GM18870 (cell line): ENCODE measurements around the gene MASTL.
A peak's percentile ranks its signal among the peaks of the same experiment; 100 is the strongest.
"Not testable (repeated sequence)": the region's sequence is repeated elsewhere in the genome, so short reads cannot be mapped to it uniquely, and the experiment has no call there.

Experiments
- ATAC-seq: cut with Tn5 transposase; IDR thresholded peaks from one replicate; pipeline ENCODE4 v1.9.1; 2021; ENCODE audit warnings: moderate library complexity; ENCODE audit not compliant: unreplicated experiment

The MASTL gene

GRCh38 chr10:27155066-27155754 lies at the start of gene MASTL:
Gene MASTL, plus strand, starts transcription at chr10:27155352. Its CDS starts 75 bp downstream, at chr10:27155427.
- peak; percentile 76 for ATAC-seq

- no peak for ATAC-seq
Measured at GRCh38 chr10:27108165-27108564, 47.0 kb upstream of the MASTL start.

- ATAC-seq: no peak
Measured at GRCh38 chr10:27134371-27134770, 20.8 kb upstream of the MASTL start.

GRCh38 chr10:27138277-27138676 lies 16.9 kb upstream of the MASTL start:
- ATAC-seq: no peak

- ATAC-seq: no peak
Measured at GRCh38 chr10:27143686-27144085, 11.5 kb upstream of the MASTL start.

GRCh38 chr10:27145937-27146336 lies 9.2 kb upstream of the MASTL start:
- no peak for ATAC-seq

GRCh38 chr10:27147701-27148100 lies 7.5 kb upstream of the MASTL start:
- ATAC-seq: no peak

GRCh38 chr10:27150261-27150660 lies 4.9 kb upstream of the MASTL start:
- no peak for ATAC-seq

GRCh38 chr10:27152687-27153086 lies 2.5 kb upstream of the MASTL start:
- no peak for ATAC-seq

GRCh38 chr10:27153329-27153728 lies 1.8 kb upstream of the MASTL start:
- ATAC-seq: no peak

GRCh38 chr10:27153845-27154193 lies 1.3 kb upstream of the MASTL start:
- ATAC-seq: peak; percentile 1

GRCh38 chr10:27156566-27156965 lies 1.4 kb downstream of the MASTL start:
- ATAC-seq: not testable (repeated sequence)

GRCh38 chr10:27157150-27157549 lies 2.0 kb downstream of the MASTL start:
- ATAC-seq: no peak

- no peak for ATAC-seq
Measured at GRCh38 chr10:27158421-27158820, 3.3 kb downstream of the MASTL start.

- ATAC-seq: no peak
Measured at GRCh38 chr10:27169849-27170248, 14.7 kb downstream of the MASTL start.

- ATAC-seq: no peak
Measured at GRCh38 chr10:27188259-27188658, 33.1 kb downstream of the MASTL start.

- no peak for ATAC-seq
Measured at GRCh38 chr10:27188897-27189296, 33.7 kb downstream of the MASTL start.

- ATAC-seq: no peak
Measured at GRCh38 chr10:27190508-27190907, 35.4 kb downstream of the MASTL start.

- no peak for ATAC-seq
Measured at GRCh38 chr10:27192284-27192683, 37.1 kb downstream of the MASTL start.

- ATAC-seq: no peak
Measured at GRCh38 chr10:27197980-27198620, 42.9 kb downstream of the MASTL start.

GRCh38 chr10:27203806-27204205 lies 48.7 kb downstream of the MASTL start:
- no peak for ATAC-seq

GRCh38 chr10:27207350-27207749 lies 52.2 kb downstream of the MASTL start:
- ATAC-seq: no peak

- no peak for ATAC-seq
Measured at GRCh38 chr10:27223964-27224363, 68.8 kb downstream of the MASTL start.
